Stimulated activated CD8-positive, alpha-beta memory T cell treated with anti-CD3 and anti-CD28 coated beads, Interleukin-7, amount 100 ng/mL, for 4 hours (primary cell): Measurements from ENCODE around the gene BTN1A1.
A peak's percentile ranks its signal among the peaks of the same experiment; 100 is the strongest.
"Not testable (repeated sequence)": the region's sequence is repeated elsewhere in the genome, so short reads cannot be mapped to it uniquely, and the experiment has no call there.

Source experiments
- DNase-seq, 2 donors: peaks; one replicate each; pipeline ENCODE4 v3.0.0-alpha.2; 2020; ENCODE audit warnings: low read depth in 2 of 2

Gene BTN1A1

GRCh38 chr6:26537160-26537845 is 37.2 kb downstream of the BTN1A1 start:
- DNase-seq: peak; percentile 81 to 92

- DNase-seq: peak; percentile 72 to 78
These were observed 37.9 kb downstream of the BTN1A1 start, which contains the start of gene HMGN4 for GRCh38 chr6:26537846-26538571. TSS of gene HMGN4 (plus strand) at chr6:26538366. CDS start at chr6:26545207, 6,841 bp downstream.

GRCh38 chr6:26538572-26538902 is 38.4 kb downstream of the BTN1A1 start:
- no peak for DNase-seq

- DNase-seq: no peak
These were observed 39.0 kb downstream of the BTN1A1 start for GRCh38 chr6:26539071-26539615.

GRCh38 chr6:26541579-26541978 is 41.5 kb downstream of the BTN1A1 start:
- no peak for DNase-seq

GRCh38 chr6:26543953-26544352 is 43.9 kb downstream of the BTN1A1 start:
- DNase-seq: no peak

GRCh38 chr6:26544473-26544872 is 44.4 kb downstream of the BTN1A1 start:
- no peak for DNase-seq

- no peak for DNase-seq
These were observed 45.5 kb downstream of the BTN1A1 start for GRCh38 chr6:26545627-26546026.

- DNase-seq: not testable (repeated sequence)
These were observed 47.3 kb downstream of the BTN1A1 start for GRCh38 chr6:26547363-26547762.

- peak in 1 of 2 donors; percentile 37 for DNase-seq
These were observed 50.3 kb downstream of the BTN1A1 start for GRCh38 chr6:26550250-26550993.

- DNase-seq: no peak
These were observed 52.1 kb downstream of the BTN1A1 start for GRCh38 chr6:26552205-26552604.

- DNase-seq: no peak
These were observed 52.6 kb downstream of the BTN1A1 start for GRCh38 chr6:26552640-26553188.

GRCh38 chr6:26553264-26553634 is 53.1 kb downstream of the BTN1A1 start:
- peak; percentile 58 to 68 for DNase-seq

- peak; percentile 63 to 74 for DNase-seq
These were observed 53.7 kb downstream of the BTN1A1 start for GRCh38 chr6:26553635-26554446.

- DNase-seq: no peak
These were observed 54.3 kb downstream of the BTN1A1 start for GRCh38 chr6:26554447-26554696.

- DNase-seq: peak; percentile 37 to 39
These were observed 54.8 kb downstream of the BTN1A1 start for GRCh38 chr6:26554697-26555504.

- no peak for DNase-seq
These were observed 55.6 kb downstream of the BTN1A1 start for GRCh38 chr6:26555505-26556262.

- DNase-seq: no peak
These were observed 56.4 kb downstream of the BTN1A1 start for GRCh38 chr6:26556263-26557070.
